HG03354 (cell line): Measurements from ENCODE around the gene SCFD2.
"Not testable (repeated sequence)": the region's sequence is repeated elsewhere in the genome, so short reads cannot be mapped to it uniquely, and the experiment has no call there.

Experiments used
- ATAC-seq: cut with Tn5 transposase; IDR thresholded peaks from one replicate; pipeline ENCODE4 v1.9.1; 2021; ENCODE audit warnings: mild to moderate bottlenecking; ENCODE audit not compliant: unreplicated experiment, poor library complexity, severe bottlenecking

Gene SCFD2

GRCh38 chr4:53346920-53347852 is 18.7 kb downstream of the SCFD2 start:
- ATAC-seq, result no peak

- not testable (repeated sequence) for ATAC-seq
Observed at GRCh38 chr4:53346392-53346791, 19.5 kb downstream of the SCFD2 start.

DNA sequence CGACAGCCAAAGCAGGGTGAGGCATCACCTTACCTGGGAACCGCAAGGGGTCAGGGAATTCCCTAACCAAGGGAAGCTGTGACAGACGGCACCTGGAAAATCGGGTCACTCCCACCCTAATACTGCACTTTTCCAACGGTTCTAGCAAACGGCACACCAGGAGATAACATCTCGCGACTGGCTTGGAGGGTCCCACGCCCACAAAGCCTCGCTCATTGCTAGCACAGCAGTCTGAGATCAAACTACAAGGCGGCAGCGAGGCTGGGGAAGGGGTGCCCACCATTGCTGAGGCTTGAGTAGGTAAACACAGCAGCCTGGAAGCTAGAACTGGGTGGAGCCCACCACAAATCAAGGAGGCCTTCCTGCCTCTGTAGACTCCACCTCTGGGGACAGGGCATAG is 25.7 kb downstream of the SCFD2 start:
- ATAC-seq, result not testable (repeated sequence)

- ATAC-seq, result not testable (repeated sequence)
Observed at GRCh38 chr4:53334916-53335315, 30.9 kb downstream of the SCFD2 start.

GRCh38 chr4:53326535-53326934 is 39.3 kb downstream of the SCFD2 start:
- no peak for ATAC-seq

DNA sequence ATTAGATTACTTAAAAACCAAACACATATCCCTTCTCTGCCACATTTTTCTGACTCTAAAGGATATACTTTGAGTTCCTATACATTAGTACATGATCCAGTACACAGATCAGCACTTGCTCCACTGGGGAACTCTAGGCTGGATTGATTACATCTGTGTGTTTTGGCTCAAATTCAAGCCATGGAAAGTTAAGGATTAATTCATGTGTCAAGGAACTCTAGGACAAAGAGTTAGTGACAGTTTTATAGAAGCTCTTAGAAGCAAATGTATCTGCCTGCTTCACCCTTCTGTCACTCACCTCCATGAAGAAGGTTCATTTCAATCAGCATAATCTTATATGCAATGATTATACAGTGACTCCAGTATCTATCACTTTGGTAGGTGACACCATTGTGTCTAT is 43.2 kb downstream of the SCFD2 start:
- no peak for ATAC-seq

DNA sequence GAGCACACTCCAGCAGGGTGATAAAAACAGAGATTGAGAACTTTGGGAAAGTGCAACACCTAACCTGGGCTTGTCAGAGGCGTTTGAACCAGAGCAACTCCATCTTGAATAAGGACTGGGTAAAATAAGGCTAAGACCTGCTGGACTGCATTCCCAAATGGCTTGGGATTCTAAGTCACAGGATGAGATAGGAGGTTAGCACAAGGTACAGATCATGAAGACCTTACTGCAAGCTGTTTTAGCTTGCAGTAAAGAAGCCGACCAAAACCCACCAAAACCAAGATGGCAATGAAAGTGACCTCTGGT is 43.9 kb downstream of the SCFD2 start:
- ATAC-seq, result no peak

DNA sequence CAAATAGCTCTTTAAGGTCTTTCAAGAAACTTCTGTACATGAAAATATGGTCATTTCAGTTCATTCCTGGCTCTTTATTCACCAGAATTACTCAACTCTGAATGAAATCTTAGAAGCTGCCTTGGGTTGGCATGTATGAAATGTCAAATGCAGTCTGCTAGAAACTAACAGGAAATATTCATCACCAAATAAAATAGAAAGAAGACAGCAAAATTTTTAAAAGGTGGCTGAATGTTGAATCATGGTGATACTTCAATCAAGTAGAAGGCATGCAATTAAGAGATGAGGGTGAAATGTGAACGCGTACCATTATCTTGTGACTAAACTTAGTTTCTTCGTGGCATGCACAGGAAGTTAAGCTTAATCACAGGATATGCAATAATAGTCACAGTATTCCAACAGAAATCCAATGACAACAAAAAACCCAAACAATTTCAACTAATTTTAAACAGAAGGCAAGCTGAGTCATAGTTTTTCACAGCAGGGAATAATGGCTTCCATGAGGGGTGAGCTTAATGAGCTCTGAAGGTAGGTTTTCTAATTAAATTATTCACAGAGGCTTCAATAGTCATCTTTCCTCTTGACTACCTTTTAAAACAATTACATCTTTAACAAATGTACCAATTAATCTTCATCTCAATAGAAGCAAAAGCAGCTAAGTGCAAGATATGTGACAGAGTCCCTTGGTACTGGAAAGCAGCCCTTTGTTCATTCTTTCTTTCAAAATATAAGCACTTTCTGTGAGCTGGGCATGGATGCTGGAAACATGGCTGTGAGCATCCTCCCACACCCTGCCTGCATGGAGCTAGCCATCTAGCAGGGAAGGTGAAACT is 44.5 kb downstream of the SCFD2 start:
- no peak for ATAC-seq

GRCh38 chr4:53315300-53315699 is 50.6 kb downstream of the SCFD2 start:
- no peak for ATAC-seq

DNA sequence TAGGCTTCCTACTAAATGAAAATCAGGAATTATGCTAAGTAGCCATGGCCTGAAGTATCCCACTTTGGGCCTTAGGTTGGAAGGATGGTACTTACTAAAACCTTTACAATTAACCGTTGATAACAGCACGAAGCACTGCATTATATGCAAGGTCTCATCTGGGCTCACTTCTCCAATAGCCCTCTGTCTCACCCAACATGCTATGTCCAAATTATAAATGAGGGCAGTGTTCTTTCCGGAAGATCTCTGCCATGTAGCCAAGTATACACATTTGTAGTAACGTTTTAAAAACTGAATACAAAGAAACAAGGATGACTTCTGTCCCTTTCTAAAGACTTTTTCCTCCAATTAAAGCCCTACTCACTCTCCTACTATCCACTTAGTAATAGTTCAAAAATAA is 51.6 kb downstream of the SCFD2 start:
- no peak for ATAC-seq

DNA sequence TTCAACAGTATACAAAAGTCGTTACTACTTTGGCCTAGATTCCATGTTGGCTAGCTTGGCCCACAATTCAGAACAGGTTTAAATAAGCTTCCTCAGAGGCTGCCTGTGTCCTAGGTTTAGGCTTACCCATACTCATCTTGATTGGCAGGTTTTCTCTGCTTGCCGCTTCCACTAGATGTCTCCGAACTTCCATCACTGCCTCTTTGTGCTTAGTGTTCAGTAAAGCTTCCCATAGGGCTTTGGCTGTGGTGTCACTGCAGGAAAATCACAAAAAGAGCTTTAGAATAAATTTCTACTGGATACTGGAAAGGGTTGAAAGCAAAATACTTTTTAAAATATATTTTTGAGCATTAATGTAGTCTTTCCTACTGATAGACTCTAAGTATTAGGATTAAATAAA is 52.4 kb downstream of the SCFD2 start:
- ATAC-seq, result no peak

GRCh38 chr4:53309321-53310040 is 56.4 kb downstream of the SCFD2 start:
- no peak for ATAC-seq

- no peak for ATAC-seq
Observed at GRCh38 chr4:53307819-53308780, 57.8 kb downstream of the SCFD2 start.

DNA sequence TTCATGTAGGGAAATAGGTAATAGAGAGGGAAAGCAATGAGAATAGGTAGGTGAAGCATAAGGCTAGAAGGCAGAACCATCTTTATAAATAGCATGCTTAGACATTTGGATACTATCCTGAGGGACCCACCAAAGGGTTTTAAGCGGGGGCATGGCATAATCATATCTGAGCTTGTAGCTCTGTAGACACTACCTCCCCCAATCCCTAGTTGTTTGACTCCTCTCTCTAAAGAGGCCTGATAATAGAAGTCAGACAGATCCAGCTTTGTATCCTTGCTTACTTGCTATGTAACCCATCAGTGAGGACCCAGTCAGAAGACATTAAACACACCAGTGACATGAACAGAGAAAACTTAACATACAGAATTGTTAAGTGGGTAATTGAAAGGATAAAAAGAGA is 58.7 kb downstream of the SCFD2 start:
- no peak for ATAC-seq

- no peak for ATAC-seq
Observed at GRCh38 chr4:53306729-53307128, 59.1 kb downstream of the SCFD2 start.

- ATAC-seq, result not testable (repeated sequence)
Observed at GRCh38 chr4:53292209-53292608, 73.7 kb downstream of the SCFD2 start.

GRCh38 chr4:53281438-53281837 is 84.4 kb downstream of the SCFD2 start:
- ATAC-seq, result no peak

DNA sequence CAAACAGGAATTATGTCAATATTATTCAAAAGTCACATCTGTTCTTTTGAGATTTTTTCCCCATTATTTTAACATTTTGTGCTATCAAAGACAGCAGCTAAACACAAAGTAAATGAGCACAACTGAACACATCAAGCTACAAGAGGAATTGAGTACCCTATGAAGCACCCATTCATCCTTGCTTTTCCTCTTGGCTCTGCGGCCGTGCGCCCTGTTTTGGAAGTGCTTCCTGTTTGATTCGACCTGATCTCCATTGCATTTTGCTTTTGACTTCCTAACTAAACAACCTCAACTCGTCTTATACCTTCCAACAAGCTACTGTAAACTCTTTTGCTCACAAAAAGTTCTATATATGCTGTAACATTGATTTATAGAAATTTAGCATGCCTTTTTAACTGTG is 85.0 kb downstream of the SCFD2 start:
- no peak for ATAC-seq

GRCh38 chr4:53274609-53275268 is 91.1 kb downstream of the SCFD2 start:
- ATAC-seq, result no peak
